Neuron (in vitro differentiated cells): Measurements from ENCODE around the gene MARCKSL1.
"Not testable (repeated sequence)": the region's sequence is repeated elsewhere in the genome, so short reads cannot be mapped to it uniquely, and the experiment has no call there.

Source experiments
- H2AFZ ChIP-seq: one replicate; pipeline ENCODE4 v1.6.1; 2013; ENCODE audit warnings: low read depth, mild to moderate bottlenecking, inconsistent platforms, low read length, moderate library complexity
- H3K27me3 ChIP-seq: one replicate; pipeline ENCODE4 v1.6.1; 2013; ENCODE audit warnings: low read length; ENCODE audit not compliant: insufficient read depth
- H3K36me3 ChIP-seq: one replicate; pipeline ENCODE4 v1.6.1; 2013; ENCODE audit warnings: low read length; ENCODE audit not compliant: insufficient read depth
- H3K4me1 ChIP-seq: one replicate; pipeline ENCODE4 v1.6.1; 2013; ENCODE audit warnings: low read length; ENCODE audit not compliant: insufficient read depth
- H3K4me3 ChIP-seq: 2 replicates; pipeline ENCODE4 v1.5.1; 2013; ENCODE audit warnings: mild to moderate bottlenecking, low read length, moderate library complexity
- H3K9me3 ChIP-seq: one replicate; pipeline ENCODE4 v1.6.1; 2013; ENCODE audit warnings: low read length

MARCKSL1 gene

DNA sequence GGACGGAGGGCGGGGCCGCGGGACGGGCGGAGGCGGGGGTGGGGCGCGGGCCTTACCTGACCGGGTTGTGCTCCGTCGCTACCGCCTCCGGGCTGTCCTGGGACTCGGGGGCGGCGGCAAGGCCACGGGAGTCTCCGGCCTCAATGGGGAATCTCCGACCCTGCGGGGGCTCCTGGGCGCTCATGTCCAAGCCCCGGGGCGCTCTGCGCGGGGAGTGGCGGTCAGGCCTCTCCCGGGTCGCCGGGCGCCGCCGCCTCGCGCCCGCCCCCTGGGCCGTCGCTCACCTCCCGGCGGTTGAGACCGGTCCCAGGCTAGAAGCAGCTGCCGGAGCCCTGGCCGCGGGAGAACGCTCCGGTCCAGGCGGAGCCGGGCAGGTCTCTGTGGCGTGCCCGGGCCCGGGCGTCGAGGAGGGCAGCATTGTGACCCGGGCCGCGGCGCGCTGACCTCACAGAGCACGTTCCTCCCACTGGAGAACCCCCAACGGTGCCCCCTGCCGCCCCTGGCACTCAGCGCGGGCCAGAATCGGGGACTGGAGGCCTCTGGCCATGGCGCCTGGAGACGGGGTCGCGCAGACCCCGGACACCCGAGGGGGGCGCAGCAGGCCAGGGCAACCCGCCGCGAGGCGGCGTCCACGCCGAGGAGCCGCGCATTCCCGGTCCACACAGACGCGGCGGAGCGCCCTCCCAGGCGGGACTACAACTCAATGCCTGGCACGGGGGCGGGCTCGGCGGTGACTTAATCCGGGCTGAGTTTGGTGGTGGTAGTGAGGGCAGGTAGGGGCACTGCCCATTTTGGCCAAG, 25.8 kb upstream of the MARCKSL1 start:
- H3K4me1 ChIP-seq: no peaks in the 10 kb centered on the region
- no peak overlapping the region for H3K4me3 ChIP-seq
- H3K27me3 ChIP-seq: no peaks in the 10 kb centered on the region
- no peaks in the 10 kb centered on the region for H3K9me3 ChIP-seq
- H2AFZ ChIP-seq: no peak overlapping the region
- peaks cover 44% of the 10 kb centered on the region for H3K36me3 ChIP-seq

- Histone ChIP-seq H3K4me1 (no peaks in the 10 kb centered on the region), H3K27me3 (no peaks in the 10 kb centered on the region), H3K36me3 (peaks cover 38% of the 10 kb centered on the region), H3K4me3 (no peak overlapping the region), H2AFZ (no peak overlapping the region), H3K9me3 (no peaks in the 10 kb centered on the region)
Observed at GRCh38 chr1:32361308-32361673, 25.3 kb upstream of the MARCKSL1 start.

DNA sequence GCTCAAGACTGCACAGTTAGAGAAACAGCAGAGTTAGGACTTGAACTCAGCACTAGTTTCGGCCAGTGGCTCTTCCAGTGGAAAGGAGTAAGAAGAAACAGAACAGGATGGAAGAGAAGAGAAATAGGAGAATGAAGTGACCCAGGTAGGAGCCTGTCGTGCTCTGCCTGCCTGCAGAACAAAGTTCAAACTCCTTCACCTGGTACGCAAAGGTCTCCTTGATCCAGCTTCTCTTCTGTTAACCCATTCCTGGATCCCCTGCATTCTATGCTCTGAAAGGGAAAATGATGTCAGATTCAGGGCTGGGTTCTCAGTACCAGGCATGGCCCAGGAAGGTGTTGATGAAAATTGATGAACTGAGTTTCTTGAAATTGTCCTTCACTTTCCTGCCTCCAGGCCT, 22.4 kb upstream of the MARCKSL1 start:
- H3K9me3 ChIP-seq: no peaks in the 10 kb centered on the region
- H3K4me3 ChIP-seq: no peak overlapping the region
- no peak overlapping the region for H2AFZ ChIP-seq
- peaks cover 6% of the 10 kb centered on the region for H3K4me1 ChIP-seq
- H3K36me3 ChIP-seq: peaks cover 15% of the 10 kb centered on the region
- H3K27me3 ChIP-seq: no peaks in the 10 kb centered on the region

DNA sequence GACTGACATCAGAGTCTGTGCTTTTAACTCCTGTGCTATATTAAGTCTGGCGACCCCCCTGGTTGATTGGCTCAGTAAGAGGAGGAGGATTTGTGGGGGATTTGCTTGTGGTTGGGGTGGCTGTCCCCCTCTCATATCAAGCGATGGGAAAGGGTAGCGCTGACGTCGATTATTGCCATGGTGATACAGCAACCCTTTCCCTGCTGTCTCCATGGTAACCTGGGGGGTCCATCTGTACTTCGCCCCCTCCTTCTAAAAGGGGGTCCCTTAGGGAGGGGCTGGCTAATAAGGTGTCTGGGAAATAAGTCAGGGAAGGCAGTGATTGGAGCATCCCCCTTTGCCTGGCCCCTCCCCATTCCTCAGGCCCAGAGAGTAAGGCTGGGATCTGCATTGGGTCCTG, 21.6 kb upstream of the MARCKSL1 start:
- H2AFZ ChIP-seq: no peak overlapping the region
- H3K4me1 ChIP-seq: peaks cover 14% of the 10 kb centered on the region
- peaks cover 9% of the 10 kb centered on the region for H3K36me3 ChIP-seq
- H3K9me3 ChIP-seq: no peaks in the 10 kb centered on the region
- no peak overlapping the region for H3K4me3 ChIP-seq
- no peaks in the 10 kb centered on the region for H3K27me3 ChIP-seq

- Histone ChIP-seq H3K4me1 (peaks cover 21% of the 10 kb centered on the region), H3K27me3 (no peaks in the 10 kb centered on the region), H3K36me3 (peaks cover 8% of the 10 kb centered on the region), H3K9me3 (no peaks in the 10 kb centered on the region), H2AFZ (no peak overlapping the region), H3K4me3 (no peak overlapping the region)
Observed at GRCh38 chr1:32356478-32356877, 20.4 kb upstream of the MARCKSL1 start.

DNA sequence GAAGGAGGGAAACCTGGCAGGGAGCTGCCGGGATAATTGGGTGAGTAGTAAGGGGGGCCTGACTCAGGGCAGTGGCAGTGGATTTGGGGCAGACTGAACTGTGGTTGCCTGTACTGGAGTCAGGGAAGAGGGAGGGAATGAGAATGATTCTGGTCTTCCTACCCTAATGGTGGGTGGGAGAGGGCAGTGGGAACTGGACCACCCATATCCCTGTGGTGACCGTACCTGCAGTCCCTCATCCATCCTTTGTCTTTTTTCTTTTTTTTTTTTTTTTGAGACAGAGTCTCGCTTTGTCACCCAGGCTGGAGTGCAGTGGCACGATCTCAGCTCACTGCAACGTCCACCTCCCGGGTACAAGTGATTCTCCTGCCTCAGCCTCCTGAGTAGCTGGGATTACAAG, 19.7 kb upstream of the MARCKSL1 start:
- not testable (repeated sequence) for H3K9me3 ChIP-seq, H3K27me3 ChIP-seq, H3K36me3 ChIP-seq, H3K4me3 ChIP-seq, H2AFZ ChIP-seq
- peaks cover 21% of the 10 kb centered on the region for H3K4me1 ChIP-seq

GRCh38 chr1:32353886-32354570, 18.0 kb upstream of the MARCKSL1 start:
- Histone ChIP-seq H3K4me1 (peaks cover 21% of the 10 kb centered on the region), H3K27me3 (no peaks in the 10 kb centered on the region), H3K36me3 (no peaks in the 10 kb centered on the region), H3K4me3 (no peak overlapping the region), H3K9me3 (no peaks in the 10 kb centered on the region), H2AFZ (no peak overlapping the region)

DNA sequence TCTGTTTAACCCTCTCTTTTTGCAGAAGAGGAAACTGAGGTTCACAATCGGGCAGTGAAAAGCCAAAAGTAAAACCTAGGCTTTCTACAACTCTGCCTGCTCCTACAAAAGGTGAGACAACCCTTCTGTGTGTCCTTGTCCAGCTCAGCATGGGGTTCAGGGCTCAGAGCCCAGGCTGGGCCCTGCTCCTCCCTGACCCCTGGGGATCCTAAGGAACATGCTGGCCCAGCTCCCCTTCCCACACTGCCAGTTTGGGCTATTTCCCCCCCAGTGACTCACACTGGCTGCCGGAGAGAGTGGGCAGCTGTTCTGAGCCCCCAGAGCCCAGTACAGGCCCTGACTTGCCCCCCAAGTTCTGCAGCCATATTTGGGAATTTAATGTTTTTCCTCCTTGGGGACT, 17.4 kb upstream of the MARCKSL1 start:
- Histone ChIP-seq H3K4me3 (no peak overlapping the region), H3K36me3 (no peaks in the 10 kb centered on the region), H3K27me3 (no peaks in the 10 kb centered on the region), H3K9me3 (no peaks in the 10 kb centered on the region), H2AFZ (no peak overlapping the region), H3K4me1 (peaks cover 21% of the 10 kb centered on the region)

- H3K4me1 ChIP-seq: peaks cover 21% of the 10 kb centered on the region
- H3K27me3 ChIP-seq: no peaks in the 10 kb centered on the region
Observed at GRCh38 chr1:32352831-32353383, 16.9 kb upstream of the MARCKSL1 start.

GRCh38 chr1:32352239-32352745, 16.3 kb upstream of the MARCKSL1 start:
- Histone ChIP-seq H3K9me3 (no peaks in the 10 kb centered on the region), H3K27me3 (no peaks in the 10 kb centered on the region), H3K4me1 (peaks cover 21% of the 10 kb centered on the region), H2AFZ (no peak overlapping the region), H3K36me3 (no peaks in the 10 kb centered on the region), H3K4me3 (peak overlapping the region; percentile 70)

More at GRCh38 chr1:32352831-32353383, 16.9 kb upstream of the MARCKSL1 start:
- H3K9me3 ChIP-seq: no peaks in the 10 kb centered on the region
- no peaks in the 10 kb centered on the region for H3K36me3 ChIP-seq
- no peak overlapping the region for H3K4me3 ChIP-seq
- H2AFZ ChIP-seq: no peak overlapping the region

DNA sequence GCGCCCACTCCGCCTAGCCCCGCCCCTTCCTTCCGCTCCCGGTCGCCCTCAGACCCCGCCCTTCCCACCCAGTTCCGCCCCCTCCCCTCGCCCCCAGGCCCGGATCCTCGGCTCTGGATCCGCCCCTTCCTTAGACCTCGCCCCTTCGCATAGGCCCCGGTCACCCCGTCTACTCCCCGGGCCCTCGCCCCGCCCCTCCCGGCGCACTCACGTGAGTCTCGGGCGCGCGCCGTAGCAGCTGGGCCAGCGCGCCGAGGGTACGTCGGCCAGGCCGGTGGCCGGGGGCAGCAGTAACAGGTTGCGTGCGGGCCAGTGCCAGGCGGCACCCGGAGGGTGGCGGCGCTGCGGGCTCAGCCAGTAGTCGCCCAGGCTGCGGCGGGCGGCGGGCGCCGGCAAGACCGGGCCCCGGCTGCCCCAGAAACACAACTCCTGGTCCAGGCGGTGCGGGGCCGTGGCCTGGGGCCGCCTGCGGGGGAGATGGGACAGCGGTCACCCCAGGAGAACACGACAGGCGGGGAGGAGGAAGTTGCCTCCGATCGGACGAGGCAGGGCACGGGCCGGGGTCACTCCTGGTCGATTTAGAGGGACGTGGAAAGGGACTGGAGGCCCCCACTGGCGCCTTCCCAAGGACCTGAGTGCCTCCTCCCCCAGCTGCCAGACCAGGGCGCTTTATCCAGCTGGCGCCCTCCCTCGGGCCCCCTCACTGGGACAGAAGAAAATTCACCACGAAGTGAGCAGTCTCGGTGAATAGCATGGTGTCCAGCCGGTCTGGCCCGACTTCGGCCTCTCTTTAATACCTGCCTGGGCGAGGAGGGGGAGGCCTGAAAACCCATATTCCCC, 15.6 kb upstream of the MARCKSL1 start:
- no peaks in the 10 kb centered on the region for H3K9me3 ChIP-seq
- no peaks in the 10 kb centered on the region for H3K36me3 ChIP-seq
- H2AFZ ChIP-seq: peak overlapping the region; percentile 74

GRCh38 chr1:32350785-32351398, 14.9 kb upstream of the MARCKSL1 start:
- Histone ChIP-seq H3K36me3 (no peaks in the 10 kb centered on the region), H3K4me3 (peak overlapping the region; percentile 88), H3K4me1 (peaks cover 21% of the 10 kb centered on the region), H2AFZ (peak overlapping the region; percentile 62), H3K9me3 (no peaks in the 10 kb centered on the region), H3K27me3 (no peaks in the 10 kb centered on the region)

More for the DNA sequence above, 15.6 kb upstream of the MARCKSL1 start:
- Histone ChIP-seq H3K4me3 (peak overlapping the region; percentile 88), H3K4me1 (peaks cover 21% of the 10 kb centered on the region), H3K27me3 (no peaks in the 10 kb centered on the region)
